ENCODE data around the gene FOXN4.

- TF ChIP-seq CTCF (IDR thresholded peaks at IDR 0.05) (no peak), POLR2A (IDR thresholded peaks at IDR 0.05) (no peak)
Observed at GRCh38 chr12:109259545-109259895, 49.6 kb downstream of the FOXN4 start.

Measured in vagina (tissue), 2 donors.